Activated T-cell treated with anti-CD3 and anti-CD28 coated beads for 1 hour (primary cell): ENCODE data around the gene PTPRD.

Experiments used
- DNase-seq: peaks from one replicate; pipeline ENCODE4 v3.0.0-alpha.2; 2020; ENCODE audit warnings: low read depth

Gene PTPRD

GRCh38 chr9:8860086-8860485 lies 1752.7 kb downstream of the PTPRD start:
- no peak for DNase-seq

GRCh38 chr9:8859416-8859815 lies 1753.4 kb downstream of the PTPRD start:
- DNase-seq = no peak

- DNase-seq = no peak
Observed at GRCh38 chr9:8858596-8859161, 1754.1 kb downstream of the PTPRD start.

GRCh38 chr9:8857926-8858595 lies 1754.7 kb downstream of the PTPRD start:
- DNase-seq = no peak

GRCh38 chr9:8857068-8857925 lies 1755.5 kb downstream of the PTPRD start:
- no peak for DNase-seq

GRCh38 chr9:8856396-8857067 lies 1756.3 kb downstream of the PTPRD start:
- DNase-seq = no peak

- no peak for DNase-seq
Observed at GRCh38 chr9:8855046-8855445, 1757.8 kb downstream of the PTPRD start.

GRCh38 chr9:8852301-8852864 lies 1760.4 kb downstream of the PTPRD start:
- DNase-seq = no peak

GRCh38 chr9:8850914-8851313 lies 1761.9 kb downstream of the PTPRD start:
- no peak for DNase-seq

- DNase-seq = no peak
Observed at GRCh38 chr9:8845808-8846207, 1767.0 kb downstream of the PTPRD start.

GRCh38 chr9:8845376-8845775 lies 1767.4 kb downstream of the PTPRD start:
- DNase-seq = no peak

- DNase-seq = no peak
Observed at GRCh38 chr9:8844549-8844948, 1768.3 kb downstream of the PTPRD start.

GRCh38 chr9:8842402-8843193 lies 1770.2 kb downstream of the PTPRD start:
- no peak for DNase-seq

GRCh38 chr9:8838136-8838535 lies 1774.7 kb downstream of the PTPRD start:
- DNase-seq = no peak

- DNase-seq = no peak
Observed at GRCh38 chr9:8835291-8835690, 1777.5 kb downstream of the PTPRD start.

- DNase-seq = no peak
Observed at GRCh38 chr9:8832955-8833354, 1779.8 kb downstream of the PTPRD start.

GRCh38 chr9:8832386-8832785 lies 1780.4 kb downstream of the PTPRD start:
- no peak for DNase-seq

GRCh38 chr9:8831568-8831967 lies 1781.2 kb downstream of the PTPRD start:
- DNase-seq = no peak

GRCh38 chr9:8826281-8826680 lies 1786.5 kb downstream of the PTPRD start:
- no peak for DNase-seq

GRCh38 chr9:8825585-8826147 lies 1787.1 kb downstream of the PTPRD start:
- no peak for DNase-seq
